A673 (cell line): ENCODE measurements around the gene ZDHHC7. TPM values are rescaled to one million over a fixed set of nuclear protein-coding genes. Genes with fewer than 3 reads are reported as not detected.

ENCODE experiments used
- BruUV-seq: library from RNA; stranded (reverse); fragments of 400-500 nt; replicated peaks from 2 replicates; lab custom pipeline; 2021; lab: Mats Ljungman, UMichigan
- CTCF ChIA-PET: fragments of 300-600 bp; sonication (Branson Sonifier 250); formaldehyde crosslinking; loops from one replicate; lab custom pipeline; 2022; ENCODE audit warnings: antibody characterized with exemption; lab: Charles Lee
- POLR2A ChIA-PET: fragments of 300-600 bp; sonication (Branson Sonifier 250); formaldehyde crosslinking; loops from one replicate; lab custom pipeline; 2022; ENCODE audit warnings: antibody characterized with exemption; ENCODE audit not compliant: low non-redundant PET; lab: Charles Lee
- DNase-seq: peaks from one replicate; pipeline ENCODE4 v3.0.0-alpha.2; 2015; ENCODE audit warnings: low spot score
- H3K27ac ChIP-seq: fragments of 200-600 bp; sonication (generic); 2 replicates; pipeline ENCODE4 v1.5.1; 2016; ENCODE audit warnings: mixed run types, low read depth, mild to moderate bottlenecking, mixed read lengths, antibody characterized with exemption, low read length; ENCODE audit not compliant: poor library complexity, severe bottlenecking
- H3K27me3 ChIP-seq: fragments of 200-600 bp; sonication (generic); replicated peaks from 2 replicates; pipeline ENCODE4 v1.6.1; 2017; ENCODE audit warnings: mixed run types, low read depth, mild to moderate bottlenecking, mixed read lengths, antibody characterized with exemption, low read length; ENCODE audit not compliant: insufficient read depth, poor library complexity
- H3K36me3 ChIP-seq: fragments of 200-600 bp; sonication (generic); 2 replicates; pipeline ENCODE4 v1.6.1; 2016; ENCODE audit warnings: mixed run types, mild to moderate bottlenecking, mixed read lengths, antibody characterized with exemption, low read length; ENCODE audit not compliant: insufficient read depth, poor library complexity, severe bottlenecking
- H3K4me1 ChIP-seq: fragments of 200-600 bp; sonication (generic); 2 replicates; pipeline ENCODE4 v1.6.1; 2017; ENCODE audit warnings: mixed run types, mild to moderate bottlenecking, mixed read lengths, antibody characterized with exemption, low read length; ENCODE audit not compliant: insufficient read depth, poor library complexity, severe bottlenecking
- H3K4me3 ChIP-seq: fragments of 200-600 bp; sonication (generic); 2 replicates; pipeline ENCODE4 v1.5.1; 2016; ENCODE audit warnings: low read depth, mixed run types, mild to moderate bottlenecking, mixed read lengths, low read length; ENCODE audit not compliant: poor library complexity, severe bottlenecking
- H3K9me3 ChIP-seq: fragments of 200-600 bp; sonication (generic); 2 replicates; pipeline ENCODE4 v1.6.1; 2016; ENCODE audit warnings: mixed run types, low read depth, mild to moderate bottlenecking, mixed read lengths, antibody characterized with exemption, low read length; ENCODE audit not compliant: poor library complexity, severe bottlenecking
- EZH2 ChIP-seq: fragments of 200-600 bp; sonication (generic); IDR thresholded peaks from 2 replicates; pipeline ENCODE4 v1.6.1; 2017; ENCODE audit warnings: borderline replicate concordance, low read depth, mild to moderate bottlenecking, mixed read lengths, antibody characterized with exemption, low read length; ENCODE audit not compliant: poor library complexity, severe bottlenecking
- intact Hi-C: fragments of 100-400 bp; cut with micrococcal nuclease; formaldehyde crosslinking; loops from one replicate; pipeline ENCODE4 v1.10.0; 2022; ENCODE audit not compliant: unreplicated experiment
- total RNA-seq: library from RNA; stranded (reverse); gene quantifications from 2 replicates; pipeline ENCODE4 v1.2.3, GENCODE V29; 2021
- TF ChIP-seq, protein P1 (sequence below): fragments of 300-800, 200-600 bp; sonication (generic); conservative IDR thresholded peaks from 2 replicates; pipeline ENCODE4 v1.5.1; 2017; ENCODE audit warnings: low read depth, mild to moderate bottlenecking, antibody characterized with exemption, low read length, moderate library complexity, mixed read lengths

Gene ZDHHC7
- total RNA-seq, 1 experiment from 2014 or later, result 43.5 TPM

DNA sequence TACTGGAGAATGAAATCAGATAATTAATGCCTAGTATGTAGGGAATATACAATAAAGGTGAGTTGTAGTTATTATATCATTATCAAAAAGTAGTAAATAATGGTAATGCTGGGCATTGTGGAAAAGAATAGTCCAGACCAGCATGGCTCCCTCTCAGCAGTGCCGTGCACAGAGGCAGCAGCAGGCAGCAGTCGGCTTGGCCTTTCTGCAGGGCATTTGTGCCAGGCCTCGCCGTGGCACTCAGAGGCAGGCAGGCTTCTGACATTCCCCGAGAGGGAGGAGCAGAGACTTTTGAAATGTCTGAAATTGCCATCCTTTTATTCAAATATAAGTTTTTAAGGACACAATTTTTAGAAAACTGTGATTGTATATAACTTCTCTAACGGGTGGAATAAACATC, 31.3 kb upstream of the ZDHHC7 start:
- no peaks in the 10 kb centered on the region for H3K9me3 ChIP-seq
- intact Hi-C loops, result no loop called here
- DNase-seq, result no peak
- POLR2A ChIA-PET, result interaction anchor here (0.7 kb wide), 1 partner anchor 520 kb away, joined by 4 read pairs; no protein-coding TSS in a partner anchor
- H3K4me1 ChIP-seq, result no peaks in the 10 kb centered on the region
- no TSS peak for BruUV-seq
- no peak overlapping the region for H3K27ac ChIP-seq
- H3K36me3 ChIP-seq, result no peaks in the 10 kb centered on the region
- H3K27me3 ChIP-seq, result peaks cover 6% of the 10 kb centered on the region
- CTCF ChIA-PET, result no interaction called here
- TF ChIP-seq EZH2, result no peak
- TF ChIP-seq, protein P1, sequence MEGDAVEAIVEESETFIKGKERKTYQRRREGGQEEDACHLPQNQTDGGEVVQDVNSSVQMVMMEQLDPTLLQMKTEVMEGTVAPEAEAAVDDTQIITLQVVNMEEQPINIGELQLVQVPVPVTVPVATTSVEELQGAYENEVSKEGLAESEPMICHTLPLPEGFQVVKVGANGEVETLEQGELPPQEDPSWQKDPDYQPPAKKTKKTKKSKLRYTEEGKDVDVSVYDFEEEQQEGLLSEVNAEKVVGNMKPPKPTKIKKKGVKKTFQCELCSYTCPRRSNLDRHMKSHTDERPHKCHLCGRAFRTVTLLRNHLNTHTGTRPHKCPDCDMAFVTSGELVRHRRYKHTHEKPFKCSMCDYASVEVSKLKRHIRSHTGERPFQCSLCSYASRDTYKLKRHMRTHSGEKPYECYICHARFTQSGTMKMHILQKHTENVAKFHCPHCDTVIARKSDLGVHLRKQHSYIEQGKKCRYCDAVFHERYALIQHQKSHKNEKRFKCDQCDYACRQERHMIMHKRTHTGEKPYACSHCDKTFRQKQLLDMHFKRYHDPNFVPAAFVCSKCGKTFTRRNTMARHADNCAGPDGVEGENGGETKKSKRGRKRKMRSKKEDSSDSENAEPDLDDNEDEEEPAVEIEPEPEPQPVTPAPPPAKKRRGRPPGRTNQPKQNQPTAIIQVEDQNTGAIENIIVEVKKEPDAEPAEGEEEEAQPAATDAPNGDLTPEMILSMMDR, result no peak
- no peak overlapping the region for H3K4me3 ChIP-seq

DNA sequence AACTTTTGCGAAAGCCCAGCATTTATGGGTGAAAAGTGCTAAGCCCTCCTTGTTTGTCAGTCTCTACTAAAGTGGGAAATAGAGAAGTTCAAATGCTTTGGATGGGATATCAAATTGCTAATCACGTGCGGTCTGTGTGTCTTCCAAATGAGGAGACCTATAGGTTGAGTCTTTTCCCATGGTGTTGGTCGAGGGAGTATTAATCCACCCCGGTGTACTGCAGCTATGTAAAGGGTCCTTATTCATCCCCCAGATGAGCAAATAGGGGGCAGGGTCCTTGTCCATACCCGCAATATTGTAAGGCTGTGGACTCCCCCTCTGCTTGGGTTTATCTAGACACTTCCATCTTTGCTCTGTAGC, 30.8 kb upstream of the ZDHHC7 start:
- Histone ChIP-seq H3K27ac (no peak overlapping the region), H3K36me3 (no peaks in the 10 kb centered on the region), H3K4me1 (no peaks in the 10 kb centered on the region), H3K27me3 (peaks cover 6% of the 10 kb centered on the region), H3K9me3 (no peaks in the 10 kb centered on the region), H3K4me3 (no peak overlapping the region)
- no TSS peak for BruUV-seq
- DNase-seq, result no peak
- ChIA-PET POLR2A (no interaction called here), CTCF (no interaction called here)
- intact Hi-C loops, result no loop called here
- no peak for TF ChIP-seq EZH2
- TF ChIP-seq, protein P1, result no peak

DNA sequence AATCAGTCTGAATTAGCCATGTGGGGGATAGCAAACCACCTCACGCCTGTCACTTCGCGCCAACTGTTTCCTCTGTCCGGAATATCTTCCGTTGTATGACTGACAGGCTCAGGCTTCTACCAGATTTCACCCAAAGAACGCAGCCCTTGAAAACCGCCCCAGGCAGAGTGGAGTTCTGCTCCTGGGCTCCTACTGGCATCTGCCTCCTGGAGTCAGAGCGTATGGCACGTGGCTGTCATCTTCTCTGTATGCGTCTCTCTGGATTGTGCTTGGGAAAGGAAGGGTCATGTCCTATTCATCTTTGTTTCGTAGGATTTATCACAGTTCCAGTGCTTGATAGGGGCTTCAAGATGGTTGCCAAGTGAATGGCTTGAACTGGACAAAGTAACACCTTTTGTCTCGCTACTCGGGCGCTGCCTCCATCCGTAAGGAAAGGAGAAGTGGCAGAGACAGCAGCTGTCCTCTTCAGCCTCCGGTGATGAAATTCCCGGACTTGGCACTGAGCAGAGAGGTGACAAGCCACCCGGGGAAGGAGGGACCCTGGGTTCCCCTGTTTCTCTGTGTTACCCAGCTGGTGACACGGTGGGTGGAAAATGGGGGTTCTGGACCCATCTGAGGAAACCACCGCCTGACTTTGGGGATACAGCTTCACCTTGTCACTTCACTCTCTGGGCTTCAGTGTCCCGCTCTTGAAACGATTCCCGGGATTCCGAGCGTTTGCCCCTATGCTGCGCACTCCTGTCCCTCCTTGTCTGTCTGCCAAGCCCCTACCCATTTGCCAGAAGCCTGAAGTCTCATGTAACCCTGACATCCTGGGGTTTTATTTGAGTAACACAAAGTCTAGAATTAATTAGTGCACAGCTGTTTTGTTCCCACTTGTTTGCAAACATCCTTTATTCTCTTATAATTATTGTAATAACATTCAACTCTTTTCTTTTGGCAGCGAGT, 30.2 kb upstream of the ZDHHC7 start:
- Histone ChIP-seq H3K4me3 (no peak overlapping the region), H3K27ac (no peak overlapping the region), H3K36me3 (no peaks in the 10 kb centered on the region), H3K9me3 (no peaks in the 10 kb centered on the region), H3K4me1 (no peaks in the 10 kb centered on the region), H3K27me3 (peaks cover 6% of the 10 kb centered on the region)
- intact Hi-C loops, result no loop called here
- no TSS peak for BruUV-seq
- ChIA-PET POLR2A (no interaction called here), CTCF (no interaction called here)
- DNase-seq, result no peak
- TF ChIP-seq, protein P1, result no peak
- no peak for TF ChIP-seq EZH2
